Measurements from ENCODE around the gene ASXL2.

Gene ASXL2

DNA sequence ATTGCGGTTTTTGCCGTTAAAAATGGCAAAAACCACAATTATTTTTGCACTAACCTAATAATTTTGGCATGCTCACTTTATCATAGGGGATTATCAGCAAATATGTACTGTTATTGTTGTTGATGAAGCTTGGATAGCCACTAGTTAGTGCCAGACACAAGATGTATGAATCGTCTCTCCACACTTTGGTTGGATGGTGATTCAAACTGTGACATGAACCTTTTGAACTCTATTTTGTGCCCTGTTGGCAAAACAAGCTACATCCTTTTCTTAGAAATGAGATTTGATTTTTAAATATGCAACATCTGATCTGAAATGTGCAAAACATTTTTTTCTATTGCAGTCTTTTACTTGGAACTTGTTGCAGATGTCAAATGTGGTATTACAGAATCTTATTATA is 156.1 kb downstream of the ASXL2 start:
- TF ChIP-seq, protein P1, sequence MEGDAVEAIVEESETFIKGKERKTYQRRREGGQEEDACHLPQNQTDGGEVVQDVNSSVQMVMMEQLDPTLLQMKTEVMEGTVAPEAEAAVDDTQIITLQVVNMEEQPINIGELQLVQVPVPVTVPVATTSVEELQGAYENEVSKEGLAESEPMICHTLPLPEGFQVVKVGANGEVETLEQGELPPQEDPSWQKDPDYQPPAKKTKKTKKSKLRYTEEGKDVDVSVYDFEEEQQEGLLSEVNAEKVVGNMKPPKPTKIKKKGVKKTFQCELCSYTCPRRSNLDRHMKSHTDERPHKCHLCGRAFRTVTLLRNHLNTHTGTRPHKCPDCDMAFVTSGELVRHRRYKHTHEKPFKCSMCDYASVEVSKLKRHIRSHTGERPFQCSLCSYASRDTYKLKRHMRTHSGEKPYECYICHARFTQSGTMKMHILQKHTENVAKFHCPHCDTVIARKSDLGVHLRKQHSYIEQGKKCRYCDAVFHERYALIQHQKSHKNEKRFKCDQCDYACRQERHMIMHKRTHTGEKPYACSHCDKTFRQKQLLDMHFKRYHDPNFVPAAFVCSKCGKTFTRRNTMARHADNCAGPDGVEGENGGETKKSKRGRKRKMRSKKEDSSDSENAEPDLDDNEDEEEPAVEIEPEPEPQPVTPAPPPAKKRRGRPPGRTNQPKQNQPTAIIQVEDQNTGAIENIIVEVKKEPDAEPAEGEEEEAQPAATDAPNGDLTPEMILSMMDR (IDR thresholded peaks at IDR 0.05), result no peak

DNA sequence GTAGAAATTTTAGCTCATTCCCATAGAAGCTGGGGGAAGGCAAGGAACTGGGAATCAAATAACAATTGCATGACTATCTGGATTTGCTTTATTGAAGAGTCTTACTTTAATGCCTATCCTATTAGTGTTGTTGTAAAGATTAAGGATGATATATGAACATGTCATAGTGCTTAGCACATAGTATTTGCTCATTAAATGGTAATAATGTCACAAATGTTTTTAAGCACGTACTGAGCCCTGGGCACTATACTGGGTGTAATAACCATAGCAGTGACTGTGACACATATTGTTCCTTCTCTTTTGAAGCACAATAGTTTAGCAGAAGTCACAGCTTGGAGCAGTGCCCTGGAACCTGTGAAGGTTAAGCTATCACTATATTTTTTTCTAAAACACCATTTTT is 157.7 kb downstream of the ASXL2 start:
- TF ChIP-seq, protein P1 (IDR thresholded peaks at IDR 0.05), result no peak

DNA sequence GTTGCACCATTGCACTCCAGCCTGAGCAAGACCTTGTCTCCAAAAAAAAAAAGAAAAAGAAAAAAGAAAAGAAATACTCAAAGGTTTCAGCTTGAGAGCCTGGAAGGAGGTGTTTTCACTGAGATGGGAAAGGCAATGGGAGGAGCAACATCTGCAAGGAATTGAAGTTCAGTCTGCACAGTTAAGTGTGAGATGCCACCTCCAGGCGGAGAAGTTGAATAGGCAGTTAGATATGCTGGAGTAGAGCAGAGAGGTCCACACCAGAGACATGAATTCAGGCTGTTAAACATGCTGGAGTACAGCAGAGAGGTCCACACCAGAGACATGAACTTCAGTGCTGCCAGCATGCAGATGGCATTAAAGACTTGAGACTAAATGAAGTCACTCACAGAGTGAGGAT is 163.5 kb downstream of the ASXL2 start:
- TF ChIP-seq, protein P1 (IDR thresholded peaks at IDR 0.05), result no peak

DNA sequence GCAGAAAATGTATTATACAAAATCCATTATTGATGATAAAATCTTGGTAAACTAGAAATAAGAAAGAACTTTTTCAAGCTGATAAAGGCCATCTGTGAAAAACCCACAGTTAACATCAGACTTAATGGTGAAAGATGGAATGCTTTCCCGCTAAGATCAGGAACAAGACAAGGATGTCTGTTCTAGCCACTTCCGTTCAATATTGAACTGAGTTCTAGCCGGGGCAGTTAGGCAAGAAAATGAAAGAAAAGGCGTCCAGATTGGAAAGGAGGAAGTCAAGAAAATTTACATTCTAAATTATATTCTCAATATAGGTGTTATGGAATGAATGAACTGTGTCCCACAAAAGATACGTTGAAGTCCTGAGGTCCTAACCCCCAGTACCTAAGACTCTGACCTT is 165.8 kb downstream of the ASXL2 start:
- TF ChIP-seq, protein P1 (IDR thresholded peaks at IDR 0.05), result no peak

DNA sequence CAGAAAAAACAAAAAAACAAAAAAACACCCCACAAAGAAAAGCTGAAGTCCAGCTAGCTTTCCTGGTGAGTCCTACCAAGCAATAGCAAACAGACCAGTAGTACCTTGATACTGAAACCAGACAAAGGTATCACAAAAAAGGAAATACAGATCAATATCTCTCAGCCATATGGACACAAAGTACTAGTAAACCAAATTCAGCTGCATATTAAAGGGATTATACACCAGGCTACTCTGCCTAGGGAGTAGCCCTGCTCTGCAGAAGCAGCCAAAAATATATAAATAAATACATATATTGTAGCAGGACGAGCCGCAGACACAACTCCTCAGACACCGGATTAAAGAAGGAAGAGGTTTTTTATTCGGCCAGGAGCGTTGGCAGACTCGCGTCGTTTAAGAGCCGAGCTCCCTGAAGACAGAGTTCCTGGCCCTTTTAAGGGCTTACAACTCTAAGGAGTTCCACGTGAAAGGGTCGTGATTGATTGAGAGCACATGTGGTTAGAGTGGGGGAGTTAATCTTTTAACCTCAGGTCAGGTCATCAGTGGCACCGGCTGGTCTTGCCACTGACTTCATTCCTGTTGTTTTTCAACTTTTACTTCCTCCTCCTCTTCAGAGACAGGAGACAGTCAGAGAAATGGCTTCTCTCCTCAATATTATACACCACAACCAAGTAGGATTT is 166.5 kb downstream of the ASXL2 start:
- TF ChIP-seq, protein P1 (IDR thresholded peaks at IDR 0.05), result no peak

DNA sequence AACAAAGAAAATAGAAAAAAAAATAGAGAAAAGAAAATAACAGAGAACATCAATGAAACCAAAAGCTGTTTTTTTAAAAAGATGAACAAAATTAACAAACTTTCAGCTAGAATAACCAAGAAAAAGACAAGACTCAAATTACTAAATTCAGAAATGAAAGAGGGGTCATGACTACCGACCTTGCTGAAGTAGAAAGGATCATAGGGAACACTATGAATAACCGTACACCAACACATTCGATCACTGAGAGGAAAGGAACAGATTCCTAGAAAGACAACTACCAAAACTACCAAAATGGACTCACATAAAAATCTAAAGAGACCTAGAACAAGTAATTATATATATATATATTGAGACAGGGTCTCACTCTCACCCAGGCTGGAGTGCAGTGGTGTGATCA is 167.5 kb downstream of the ASXL2 start:
- TF ChIP-seq, protein P1 (IDR thresholded peaks at IDR 0.05), result no peak

DNA sequence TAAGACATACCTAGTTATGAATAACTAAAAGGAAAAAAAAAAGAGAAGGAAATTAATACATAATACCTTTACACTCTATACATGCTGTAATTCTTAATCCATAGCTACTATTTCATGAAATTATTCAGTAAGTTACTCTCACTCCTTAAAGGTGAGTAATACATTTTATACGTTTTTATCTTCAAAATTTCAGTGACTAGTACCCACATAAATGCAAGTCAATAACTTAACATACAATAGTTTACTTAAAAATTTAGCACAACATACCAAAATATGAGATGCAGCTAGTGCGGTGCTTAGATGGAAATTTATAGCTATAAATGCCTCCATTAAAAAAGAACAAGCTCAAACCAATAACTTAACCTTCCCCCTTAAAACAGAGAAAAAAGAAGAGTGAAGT is 168.9 kb downstream of the ASXL2 start:
- TF ChIP-seq, protein P1 (IDR thresholded peaks at IDR 0.05), result no peak
